Measurements from ENCODE around the gene FAM117A.
A peak's percentile ranks its signal among the peaks of the same experiment; 100 is the strongest.
"Not testable (repeated sequence)": the region's sequence is repeated elsewhere in the genome, so short reads cannot be mapped to it uniquely, and the experiment has no call there.

The FAM117A gene

GRCh38 chr17:49760296-49760695 is 3.6 kb downstream of the FAM117A start:
- TF ChIP-seq YY2 (tag by site-specific recombination; IDR thresholded peaks at IDR 0.05) (no peak), ZNF658 (tag by site-specific recombination; IDR thresholded peaks at IDR 0.05) (no peak), ZBTB48 (tag by site-specific recombination; IDR thresholded peaks at IDR 0.05) (no peak), ZNF501 (tag by site-specific recombination; IDR thresholded peaks at IDR 0.05) (no peak), ZNF549 (tag by site-specific recombination; IDR thresholded peaks at IDR 0.05) (no peak)
- peaks cover 0 to 3% of the 10 kb centered on the region in 2 experiments; a peak in 1 of 3 replicates for H3K36me3 ChIP-seq (ENCODE audit: control insufficient read depth in 2 of 2, insufficient read depth in 1 of 2, low read length in 2 of 2)
- ChIA-PET POLR2A (no interaction called here), CTCF (interaction anchor here (0.6 to 2.7 kb wide), 3 partner anchors 27 to 65 kb away, joined by 3 to 11 read pairs (median 3); partner anchors contain the start of gene SLC35B1)
- H3K9me3 ChIP-seq (ENCODE audit: control insufficient read depth, insufficient read depth, low read depth, low read length) = no peaks in the 10 kb centered on the region
- H3K4me3 ChIP-seq (ENCODE audit: low read depth, low read length) = no peak overlapping the region
- H3K4me1 ChIP-seq (ENCODE audit: control insufficient read depth, insufficient read depth, low read length) = peaks cover 9% of the 10 kb centered on the region; the same call in 1 of the 2 replicates
- no peak overlapping the region for H3K27ac ChIP-seq (ENCODE audit: extremely low read depth, low read depth, low read length)

GRCh38 chr17:49759203-49759602 is 4.7 kb downstream of the FAM117A start:
- H3K4me3 ChIP-seq (ENCODE audit: low read depth, low read length) = no peak overlapping the region
- no peak for TF ChIP-seq ZNF302 (tag by site-specific recombination; IDR thresholded peaks at IDR 0.05; ENCODE audit: low read depth)
- no peak for TF ChIP-seq ZNF549 (tag by site-specific recombination; IDR thresholded peaks at IDR 0.05)
- TF ChIP-seq PATZ1 (tag by site-specific recombination; IDR thresholded peaks at IDR 0.05) = no peak
- no peak for TF ChIP-seq ZNF10 (tag by site-specific recombination; IDR thresholded peaks at IDR 0.05)
- TF ChIP-seq SCRT2 (tag by site-specific recombination; IDR thresholded peaks at IDR 0.05) = peak; percentile 81
- no peak for TF ChIP-seq KLF7 (tag by site-specific recombination; IDR thresholded peaks at IDR 0.05; ENCODE audit: borderline replicate concordance)
- TF ChIP-seq PRDM2 (tag by site-specific recombination; IDR thresholded peaks at IDR 0.05; ENCODE audit: borderline replicate concordance) = no peak
- TF ChIP-seq ZNF132 (tag by site-specific recombination; IDR thresholded peaks at IDR 0.05; ENCODE audit: borderline replicate concordance) = no peak
- CTCF ChIA-PET = interaction anchor here (0.6 to 2.7 kb wide), 4 partner anchors 12 to 237 kb away, joined by 3 to 11 read pairs (median 4); partner anchors contain the start of gene SLC35B1
- H3K4me1 ChIP-seq (ENCODE audit: control insufficient read depth, insufficient read depth, low read length) = peaks cover 4% of the 10 kb centered on the region; the same call in 1 of the 2 replicates
- peaks cover 0 to 3% of the 10 kb centered on the region in 2 experiments; a peak in 2 of 3 replicates for H3K36me3 ChIP-seq (ENCODE audit: control insufficient read depth in 2 of 2, insufficient read depth in 1 of 2, low read length in 2 of 2)
- POLR2A ChIA-PET = no interaction called here
- H3K9me3 ChIP-seq (ENCODE audit: control insufficient read depth, insufficient read depth, low read depth, low read length) = no peaks in the 10 kb centered on the region
- H3K27ac ChIP-seq (ENCODE audit: extremely low read depth, low read depth, low read length) = no peak overlapping the region

GRCh38 chr17:49758464-49759010 is 5.4 kb downstream of the FAM117A start:
- H3K4me3 ChIP-seq (ENCODE audit: low read depth, low read length); H3K9me3 ChIP-seq (ENCODE audit: control insufficient read depth, insufficient read depth, low read depth, low read length); H3K27ac ChIP-seq (ENCODE audit: extremely low read depth, low read depth, low read length); H3K4me1 ChIP-seq (ENCODE audit: control insufficient read depth, insufficient read depth, low read length); H3K36me3 ChIP-seq (ENCODE audit: control insufficient read depth in 2 of 2, insufficient read depth in 1 of 2, low read length in 2 of 2); POLR2A ChIA-PET: not testable (repeated sequence)
- CTCF ChIA-PET = interaction anchor here (0.6 to 1.4 kb wide), 3 partner anchors 13 to 238 kb away, joined by 3 to 5 read pairs (median 3); no protein-coding TSS in a partner anchor
- TF ChIP-seq ZBTB11 (tag by site-specific recombination; conservative IDR thresholded peaks at IDR 0.05; ENCODE audit: low read depth) (peak; percentile 79), REST (tag by site-specific recombination; IDR thresholded peaks at IDR 0.05) (peak; percentile 79), ZNF555 (tag by site-specific recombination; conservative IDR thresholded peaks at IDR 0.05) (peak; percentile 81)
